SK-N-MC (cell line): ENCODE data around the gene GMDS.

ENCODE experiments used
- DNase-seq: peaks from one replicate; pipeline ENCODE4 v3.0.0-alpha.2; 2011; ENCODE audit warnings: low read depth, low spot score
- H3K27ac ChIP-seq: fragments of 200-600 bp; sonication (generic); 2 replicates; pipeline ENCODE4 v1.5.1; 2016; ENCODE audit warnings: mixed run types
- H3K36me3 ChIP-seq: fragments of 200-600 bp; sonication (generic); 2 replicates; pipeline ENCODE4 v1.6.1; 2017; ENCODE audit warnings: antibody characterized with exemption, low read length, mixed read lengths; ENCODE audit not compliant: insufficient read depth
- H3K4me3 ChIP-seq: fragments of 200-600 bp; sonication (generic); 2 replicates; pipeline ENCODE4 v1.5.1; 2016
- H3K9ac ChIP-seq: fragments of 200-600 bp; sonication (generic); 2 replicates; pipeline ENCODE4 v1.8.0; 2017; ENCODE audit warnings: mixed run types, mixed read lengths; ENCODE audit not compliant: insufficient read length
- H3K9me3 ChIP-seq: fragments of 200-600 bp; sonication (generic); 2 replicates; pipeline ENCODE4 v1.6.1; 2017; ENCODE audit warnings: low read depth, mild to moderate bottlenecking, antibody characterized with exemption, low read length, moderate library complexity, mixed read lengths
- EZH2 ChIP-seq: fragments of 200-600 bp; sonication (generic); IDR thresholded peaks from one replicate; pipeline ENCODE4 v1.6.1; 2017; ENCODE audit warnings: antibody characterized with exemption
- FOXP2 ChIP-seq: optimal IDR thresholded peaks from 2 replicates; pipeline ENCODE3; 2011; ENCODE audit warnings: mild to moderate bottlenecking, moderate library complexity; ENCODE audit not compliant: insufficient read depth; ENCODE audit errors: extremely low read length, control extremely low read depth
- POLR2AphosphoS5 ChIP-seq: IDR thresholded peaks from 2 replicates; pipeline ENCODE4 v1.6.1; 2012; ENCODE audit warnings: mild to moderate bottlenecking, low read depth, low read length, borderline replicate concordance

The GMDS gene

DNA sequence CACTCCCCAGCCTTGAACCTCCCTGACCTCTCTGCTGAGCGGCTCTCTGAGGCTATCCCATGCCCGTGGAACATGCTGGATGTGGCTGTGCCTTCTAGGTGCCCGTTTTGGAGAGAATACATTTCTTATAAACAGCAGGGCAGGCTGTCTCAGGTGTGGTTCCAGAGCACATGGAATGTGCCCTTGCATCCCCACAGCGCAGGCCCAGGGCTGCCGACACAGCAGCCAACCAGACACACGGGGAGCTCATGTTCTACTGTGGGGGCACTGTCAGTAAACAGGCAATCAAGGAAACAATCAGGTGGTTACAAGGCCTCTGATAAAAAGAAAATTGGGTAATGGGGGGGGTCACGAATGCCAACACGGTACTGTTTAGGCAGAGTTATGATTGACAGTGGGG is 604.9 kb downstream of the GMDS start:
- TF ChIP-seq EZH2 (no peak), FOXP2 (no peak), POLR2AphosphoS5 (no peak)
- no peak for DNase-seq
- H3K9ac ChIP-seq, result no peak overlapping the region
- no peak overlapping the region for H3K4me3 ChIP-seq
- H3K36me3 ChIP-seq, result no peaks in the 10 kb centered on the region
- no peaks in the 10 kb centered on the region for H3K9me3 ChIP-seq
- H3K27ac ChIP-seq, result no peak overlapping the region

DNA sequence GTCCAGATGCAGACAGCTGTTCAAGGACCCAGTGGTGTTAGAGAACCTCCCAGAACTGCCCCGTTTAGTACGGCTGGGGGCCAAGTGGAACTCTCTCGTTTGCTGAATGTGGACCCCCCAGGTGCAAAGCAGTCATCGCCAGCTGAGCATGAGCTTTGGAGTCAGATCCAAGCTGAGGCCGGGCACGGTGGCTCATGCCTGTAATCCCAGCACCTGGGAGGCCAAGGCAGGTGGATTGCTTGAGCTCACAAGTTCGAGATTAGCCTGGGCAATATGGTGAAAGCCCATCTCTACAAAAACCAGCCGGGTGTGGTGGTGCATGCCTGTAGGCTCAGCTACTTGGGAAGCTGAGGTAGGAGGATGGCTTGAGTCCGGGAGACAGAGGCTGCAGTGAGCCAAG is 606.0 kb downstream of the GMDS start:
- TF ChIP-seq FOXP2 (no peak), POLR2AphosphoS5 (no peak), EZH2 (no peak)
- DNase-seq, result no peak
- Histone ChIP-seq H3K4me3 (no peak overlapping the region), H3K9me3 (no peaks in the 10 kb centered on the region), H3K9ac (no peak overlapping the region), H3K27ac (no peak overlapping the region), H3K36me3 (no peaks in the 10 kb centered on the region)

DNA sequence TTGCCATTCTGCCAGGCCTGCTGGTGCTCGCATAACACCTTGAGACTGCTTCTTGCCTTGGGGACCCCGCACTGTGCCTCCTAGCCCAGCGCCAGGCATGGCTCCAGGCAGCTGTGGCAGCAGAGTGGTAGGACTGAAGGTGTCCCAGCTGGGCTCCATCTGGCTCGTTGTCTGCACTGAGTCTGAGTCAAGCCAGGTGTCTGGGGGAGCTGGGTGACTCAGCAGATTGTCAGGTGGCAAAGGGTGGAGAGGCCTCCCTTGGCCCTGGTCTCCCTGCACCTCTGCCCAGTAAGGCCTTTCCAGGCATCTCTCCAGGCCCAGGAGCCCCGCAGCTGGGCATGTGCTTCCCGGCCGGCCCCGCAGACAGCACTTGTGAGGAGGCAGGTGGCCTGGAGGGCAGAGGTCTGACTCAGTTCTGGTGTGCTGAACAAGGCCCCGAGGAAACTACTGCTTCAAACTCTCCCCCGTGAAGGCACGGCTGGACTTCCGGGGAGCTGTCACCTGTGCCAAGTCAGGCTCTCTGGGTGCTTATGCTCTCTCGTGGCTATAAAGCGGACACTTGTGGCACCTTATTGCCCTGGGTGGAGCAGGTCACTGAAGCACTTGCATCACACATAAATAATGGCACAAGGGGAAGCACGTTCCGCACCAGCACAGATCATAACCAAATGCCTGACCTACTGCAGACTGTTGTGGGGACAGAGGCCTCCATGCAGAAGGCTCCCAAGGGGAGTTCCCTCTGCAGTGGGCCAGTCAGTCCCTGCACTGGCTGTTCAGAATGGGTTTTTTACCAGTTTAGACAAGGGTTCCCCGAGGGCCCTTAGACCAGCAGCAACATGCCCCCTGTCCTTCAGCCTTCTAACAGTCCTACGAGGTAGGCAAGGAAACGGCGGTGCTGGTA is 608.2 kb downstream of the GMDS start:
- TF ChIP-seq EZH2, result no peak
- TF ChIP-seq FOXP2, result no peak
- TF ChIP-seq POLR2AphosphoS5, result no peak
- H3K36me3 ChIP-seq, result no peaks in the 10 kb centered on the region
- H3K27ac ChIP-seq, result no peak overlapping the region
- no peaks in the 10 kb centered on the region for H3K9me3 ChIP-seq
- DNase-seq, result no peak
- H3K4me3 ChIP-seq, result no peak overlapping the region
- no peak overlapping the region for H3K9ac ChIP-seq

DNA sequence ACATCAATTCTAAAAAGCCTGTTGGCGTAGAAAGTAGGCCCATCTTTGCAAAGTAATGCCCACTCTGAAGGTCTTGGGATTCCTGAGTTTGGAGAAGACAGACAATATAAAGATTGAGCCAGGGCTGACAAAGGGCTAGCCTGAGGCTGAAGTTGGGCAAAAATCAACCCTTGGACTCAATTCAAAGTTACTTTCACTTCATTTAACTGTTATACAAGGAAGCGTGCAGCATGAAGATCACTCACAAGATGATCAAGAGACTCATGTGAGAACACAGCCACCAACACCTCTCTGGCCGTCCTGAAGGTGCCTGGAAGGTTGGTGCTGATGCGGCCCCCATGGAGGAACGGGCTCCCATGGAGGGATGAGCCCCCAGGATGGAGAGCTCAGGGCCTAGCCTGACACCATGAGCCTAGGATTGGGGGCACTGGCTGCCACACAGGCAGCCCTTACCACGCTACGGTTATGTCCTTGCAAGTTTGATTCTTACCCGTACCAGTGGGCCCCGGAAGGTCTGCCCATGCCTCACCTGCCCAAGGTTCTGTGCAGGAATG is 609.1 kb downstream of the GMDS start:
- Histone ChIP-seq H3K9ac (no peak overlapping the region), H3K27ac (no peak overlapping the region), H3K4me3 (no peak overlapping the region), H3K36me3 (no peaks in the 10 kb centered on the region), H3K9me3 (no peaks in the 10 kb centered on the region)
- TF ChIP-seq POLR2AphosphoS5 (no peak), EZH2 (no peak), FOXP2 (no peak)
- DNase-seq, result no peak

DNA sequence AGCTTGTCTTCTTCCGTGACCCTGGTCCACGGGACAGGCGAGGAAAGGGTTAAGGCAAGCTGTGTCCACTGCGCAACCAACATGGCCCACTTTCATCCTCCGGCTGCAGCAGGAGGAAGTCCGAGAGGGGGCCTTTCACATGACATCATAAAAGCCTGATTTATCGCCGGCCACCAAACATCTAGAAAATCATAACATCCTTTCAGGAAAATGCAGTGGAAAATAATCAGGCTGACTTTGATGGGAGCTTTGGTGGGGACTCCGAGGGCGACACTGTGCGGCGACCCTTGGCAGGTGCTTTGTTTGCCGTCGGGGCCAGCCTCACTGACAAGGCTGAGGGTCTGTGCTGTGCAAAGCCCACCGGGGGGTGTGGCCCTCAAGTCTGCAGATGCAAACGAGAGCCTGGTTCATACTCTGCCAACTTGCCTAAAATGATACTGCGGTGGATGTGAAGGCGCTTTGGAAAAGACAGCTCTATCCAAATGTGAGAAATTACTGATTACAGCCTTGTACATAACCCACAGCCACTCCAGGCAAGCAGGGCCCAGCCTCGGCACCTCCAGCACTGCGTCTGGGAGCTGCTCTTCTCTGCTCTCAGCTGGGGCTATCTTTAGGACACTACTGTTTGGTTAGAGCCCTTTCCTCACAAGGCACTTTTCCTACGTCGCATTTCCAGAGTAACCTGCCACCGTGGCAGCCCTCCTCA is 609.9 kb downstream of the GMDS start:
- no peak for TF ChIP-seq FOXP2
- no peak for TF ChIP-seq EZH2
- TF ChIP-seq POLR2AphosphoS5, result no peak
- Histone ChIP-seq H3K36me3 (no peaks in the 10 kb centered on the region), H3K9ac (no peak overlapping the region), H3K4me3 (no peak overlapping the region), H3K9me3 (no peaks in the 10 kb centered on the region), H3K27ac (no peak overlapping the region)
- no peak for DNase-seq

DNA sequence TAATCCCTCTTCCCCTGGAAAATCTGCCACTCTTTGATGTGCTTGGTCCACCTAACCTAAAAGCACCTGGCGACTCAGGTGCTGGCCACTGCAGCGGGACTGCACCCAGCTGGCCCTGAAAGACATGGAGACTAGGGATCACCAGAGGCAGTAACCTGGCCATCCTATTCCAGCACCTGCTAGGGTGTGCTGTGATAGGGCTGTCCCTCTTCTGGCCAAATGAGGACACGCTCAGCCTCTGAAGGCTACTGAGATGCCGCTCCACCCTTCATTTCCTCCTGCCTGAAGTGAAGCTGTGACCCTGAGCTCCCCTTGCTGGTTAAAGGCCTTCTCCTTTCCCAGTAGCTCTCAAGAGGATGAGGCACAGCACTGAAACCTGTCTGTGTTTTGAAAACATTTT is 611.3 kb downstream of the GMDS start:
- H3K9me3 ChIP-seq, result no peaks in the 10 kb centered on the region
- H3K4me3 ChIP-seq, result no peak overlapping the region
- H3K27ac ChIP-seq, result no peak overlapping the region
- TF ChIP-seq FOXP2 (no peak), EZH2 (no peak), POLR2AphosphoS5 (no peak)
- DNase-seq, result no peak
- H3K9ac ChIP-seq, result no peak overlapping the region
- H3K36me3 ChIP-seq, result no peaks in the 10 kb centered on the region

DNA sequence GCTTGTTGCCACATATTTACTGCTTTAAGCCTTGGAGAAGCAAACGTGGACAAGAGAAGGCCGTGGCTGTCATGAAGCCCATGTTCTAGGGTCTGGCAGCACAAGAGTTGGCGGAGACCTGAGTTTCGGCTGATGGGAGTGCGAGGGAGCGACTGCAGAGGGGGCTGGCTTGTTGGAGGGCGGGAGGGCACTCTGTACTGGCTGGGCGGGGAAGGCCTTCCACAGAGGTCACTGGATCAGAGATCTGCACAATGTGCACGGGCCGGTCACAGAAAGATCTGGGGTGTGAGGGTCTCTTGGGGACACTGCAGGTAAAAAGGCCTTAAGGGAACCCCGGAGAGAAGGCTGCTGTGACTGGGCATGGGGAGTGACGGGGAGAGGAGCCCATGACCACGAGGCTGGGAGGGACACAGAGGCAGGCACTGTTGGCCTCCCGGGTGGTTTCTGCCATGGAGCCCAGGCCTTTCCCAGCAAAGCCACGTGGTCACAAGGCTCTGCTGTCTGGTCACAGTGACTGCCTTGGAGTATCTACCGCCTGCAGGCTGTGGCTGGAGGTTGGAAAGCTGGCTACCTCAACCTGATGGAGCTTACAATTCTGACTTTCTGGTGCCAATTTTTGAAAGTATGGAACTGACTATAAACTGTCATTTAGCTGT is 611.9 kb downstream of the GMDS start:
- TF ChIP-seq POLR2AphosphoS5, result no peak
- no peak for TF ChIP-seq FOXP2
- no peak for TF ChIP-seq EZH2
- H3K9ac ChIP-seq, result no peak overlapping the region
- no peaks in the 10 kb centered on the region for H3K36me3 ChIP-seq
- no peak for DNase-seq
- H3K4me3 ChIP-seq, result no peak overlapping the region
- H3K9me3 ChIP-seq, result no peaks in the 10 kb centered on the region
- H3K27ac ChIP-seq, result no peak overlapping the region

DNA sequence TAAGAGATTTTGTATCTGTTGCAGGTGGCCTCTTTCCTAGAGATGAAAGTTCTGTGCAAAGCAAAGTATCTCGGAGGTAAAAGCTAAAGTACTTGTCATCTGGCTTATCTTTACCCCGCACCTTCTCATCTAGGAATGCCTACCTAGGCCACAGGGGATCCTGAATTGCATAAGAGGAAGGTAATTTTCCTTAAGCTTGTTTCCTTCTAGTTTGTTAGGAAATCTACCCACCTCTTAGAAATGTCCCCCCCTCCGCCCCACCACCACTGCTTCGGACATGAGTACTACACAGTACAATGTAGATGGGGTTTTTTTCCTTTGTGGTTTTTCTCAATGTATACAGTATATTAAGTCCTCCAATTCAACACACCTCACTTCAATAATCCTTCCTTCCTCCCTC is 614.2 kb downstream of the GMDS start:
- TF ChIP-seq POLR2AphosphoS5, result no peak
- TF ChIP-seq EZH2, result no peak
- no peak for TF ChIP-seq FOXP2
- H3K9ac ChIP-seq, result no peak overlapping the region
- no peaks in the 10 kb centered on the region for H3K36me3 ChIP-seq
- no peak overlapping the region for H3K27ac ChIP-seq
- no peak overlapping the region for H3K4me3 ChIP-seq
- no peaks in the 10 kb centered on the region for H3K9me3 ChIP-seq
- no peak for DNase-seq
